ENCODE data around the gene DFFA. TPM values are rescaled to one million over a fixed set of nuclear protein-coding genes. Genes with fewer than 3 reads are reported as not detected.

The DFFA gene
- total and polyA plus RNA-seq, 9 of the 15 experiments (the other 6 are each of a cell fraction or from before 2014, with no cell fraction given): 39.6 to 74.8 (median 59.2) TPM

DNA sequence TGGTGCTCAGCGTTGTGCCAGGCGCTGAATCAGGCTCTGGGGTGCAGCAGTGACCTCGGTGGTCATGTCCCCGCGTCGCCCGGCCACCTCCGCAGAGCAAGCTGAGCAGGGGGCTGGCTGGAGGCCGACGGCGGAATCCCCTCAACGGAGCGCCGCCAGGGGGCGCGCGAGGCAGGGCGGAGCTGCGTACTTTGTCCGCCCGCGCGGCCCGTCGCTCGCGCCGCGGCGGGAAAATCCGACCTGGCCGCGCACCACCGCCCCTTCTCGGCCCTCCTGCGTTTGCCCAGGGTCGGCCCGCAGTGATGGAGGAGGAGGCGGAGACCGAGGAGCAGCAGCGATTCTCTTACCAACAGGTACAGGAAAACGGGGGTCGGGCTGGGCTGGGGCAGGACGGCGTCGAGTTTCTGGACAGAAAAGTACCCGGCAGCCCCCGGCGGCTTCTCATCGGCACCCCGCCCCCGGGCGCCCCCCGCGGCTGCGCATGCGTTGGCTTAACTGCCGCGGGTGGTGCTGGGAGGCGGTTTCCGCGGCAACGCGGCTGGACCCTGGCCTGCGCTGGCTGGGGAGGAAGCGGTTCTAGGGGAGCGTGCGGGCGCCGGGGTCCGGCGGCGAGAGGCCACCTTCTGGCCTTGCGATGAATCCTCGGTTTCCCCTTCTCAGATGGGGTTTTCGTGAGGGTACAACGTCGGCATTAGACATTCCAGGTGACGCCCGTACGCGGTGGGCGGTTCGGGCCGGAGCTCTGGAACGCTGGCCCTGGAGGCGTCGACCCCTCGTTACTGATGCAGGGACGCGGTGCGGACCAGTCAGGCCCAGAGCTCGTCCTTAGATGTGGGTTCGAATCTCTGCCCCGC lies 41.9 kb downstream of the DFFA start, which contains the start of gene CENPS (continued):
- TF ChIP-seq MAX (CRISPR knock-in tag; IDR thresholded peaks at IDR 0.05): peak; percentile 95
- TF ChIP-seq ZHX1 (conservative IDR thresholded peaks at IDR 0.05; ENCODE audit: low read length): 0 out of 2 replicates have a peak, but pooled peaks have one; percentile 56
- peak; percentile 71; the same call in 1 of the 2 replicates for TF ChIP-seq ZNF583 (CRISPR knock-in tag; IDR thresholded peaks at IDR 0.05)
- peak; percentile 50; the same call in 1 of the 2 replicates for TF ChIP-seq HOMEZ (CRISPR knock-in tag; IDR thresholded peaks at IDR 0.05)
- no peak; the same call in 1 of the 2 replicates for TF ChIP-seq TCFL5 (CRISPR knock-in tag; conservative IDR thresholded peaks at IDR 0.05)
- TF ChIP-seq EGR1 (conservative IDR thresholded peaks at IDR 0.05): peak; percentile 86
- TF ChIP-seq E2F3 (CRISPR knock-in tag; IDR thresholded peaks at IDR 0.05): peak; percentile 100
- peak; percentile 89 for TF ChIP-seq NUFIP1 (IDR thresholded peaks at IDR 0.05; ENCODE audit: partially characterized antibody)
- no peak for TF ChIP-seq NFYB (IDR thresholded peaks at IDR 0.05; ENCODE audit: extremely low read depth, insufficient read length)
- TF ChIP-seq BRCA1 (IDR thresholded peaks at IDR 0.05): no peak
- no peak for TF ChIP-seq BRCA1 (CRISPR knock-in tag; IDR thresholded peaks at IDR 0.05)
- peak; percentile 67; the same call in 1 of the 2 replicates for TF ChIP-seq ETS1 (conservative IDR thresholded peaks at IDR 0.05; ENCODE audit: control insufficient read depth, low read depth, low read length)
- TF ChIP-seq PTTG1 (tag; IDR thresholded peaks at IDR 0.05; ENCODE audit: low read depth): no peak
- TF ChIP-seq, protein P1, sequence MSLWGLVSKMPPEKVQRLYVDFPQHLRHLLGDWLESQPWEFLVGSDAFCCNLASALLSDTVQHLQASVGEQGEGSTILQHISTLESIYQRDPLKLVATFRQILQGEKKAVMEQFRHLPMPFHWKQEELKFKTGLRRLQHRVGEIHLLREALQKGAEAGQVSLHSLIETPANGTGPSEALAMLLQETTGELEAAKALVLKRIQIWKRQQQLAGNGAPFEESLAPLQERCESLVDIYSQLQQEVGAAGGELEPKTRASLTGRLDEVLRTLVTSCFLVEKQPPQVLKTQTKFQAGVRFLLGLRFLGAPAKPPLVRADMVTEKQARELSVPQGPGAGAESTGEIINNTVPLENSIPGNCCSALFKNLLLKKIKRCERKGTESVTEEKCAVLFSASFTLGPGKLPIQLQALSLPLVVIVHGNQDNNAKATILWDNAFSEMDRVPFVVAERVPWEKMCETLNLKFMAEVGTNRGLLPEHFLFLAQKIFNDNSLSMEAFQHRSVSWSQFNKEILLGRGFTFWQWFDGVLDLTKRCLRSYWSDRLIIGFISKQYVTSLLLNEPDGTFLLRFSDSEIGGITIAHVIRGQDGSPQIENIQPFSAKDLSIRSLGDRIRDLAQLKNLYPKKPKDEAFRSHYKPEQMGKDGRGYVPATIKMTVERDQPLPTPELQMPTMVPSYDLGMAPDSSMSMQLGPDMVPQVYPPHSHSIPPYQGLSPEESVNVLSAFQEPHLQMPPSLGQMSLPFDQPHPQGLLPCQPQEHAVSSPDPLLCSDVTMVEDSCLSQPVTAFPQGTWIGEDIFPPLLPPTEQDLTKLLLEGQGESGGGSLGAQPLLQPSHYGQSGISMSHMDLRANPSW (CRISPR knock-in tag; IDR thresholded peaks at IDR 0.05): peak; percentile 28; the same call in 1 of the 2 replicates
- TF ChIP-seq PRMT5 (CRISPR knock-in tag; IDR thresholded peaks at IDR 0.05): no peak
- TF ChIP-seq TEAD1 (CRISPR knock-in tag; IDR thresholded peaks at IDR 0.05): peak; percentile 88 to 92
- peak; percentile 74 for TF ChIP-seq SOX6 (IDR thresholded peaks at IDR 0.05)

Measured in K562 (cell line).